ENCODE results near the gene ATG5. TPM values are rescaled to one million over a fixed set of nuclear protein-coding genes. Genes with fewer than 3 reads are reported as not detected.

Gene ATG5
- polyA plus RNA-seq, 1 donor (not counting 4 experiments of a cell fraction or from before 2014, with no cell fraction given): 60.0 TPM

- TF ChIP-seq EZH2 (IDR thresholded peaks at IDR 0.05; ENCODE audit: low read length) (no peak), CTCF (optimal IDR thresholded peaks at IDR 0.05 in 1 of 3, IDR thresholded peaks at IDR 0.05 in 1 of 3, conservative IDR thresholded peaks at IDR 0.05 in 1 of 3; ENCODE audit: extremely low read depth in 1 of 3, insufficient read depth in 2 of 3, low read length in 3 of 3) (no peak)
- dilution Hi-C loops (cut with MboI; ENCODE audit: extremely low pct_ligation_motif_present, low sequenced_read_pairs): no loop called here
- no peak for FAIRE-seq
Observed at GRCh38 chr6:106136845-106137244, 188.7 kb downstream of the ATG5 start.

GRCh38 chr6:106135911-106136571, 189.5 kb downstream of the ATG5 start:
- Histone ChIP-seq H3K79me2 (ENCODE audit: control insufficient read depth, insufficient read depth, low read length) (no peaks in the 10 kb centered on the region), H3K27ac (ENCODE audit: control insufficient read depth, insufficient read depth, low read length) (no peak overlapping the region), H3K9me1 (ENCODE audit: control insufficient read depth, extremely low read depth, insufficient read depth, low read length) (no peaks in the 10 kb centered on the region), H2AFZ (ENCODE audit: control insufficient read depth, low read length) (no peak overlapping the region), H3K9ac (ENCODE audit: control insufficient read depth, extremely low read depth, insufficient read depth, low read length) (no peak overlapping the region), H3K36me3 (ENCODE audit: control insufficient read depth in 2 of 2, extremely low read depth in 1 of 2, insufficient read depth in 2 of 2, low read length in 2 of 2) (no peaks in the 10 kb centered on the region), H3K4me2 (ENCODE audit: control insufficient read depth, extremely low read depth, insufficient read depth, low read depth, low read length) (no peak overlapping the region), H3K4me3 (ENCODE audit: control insufficient read depth in 2 of 3, extremely low read depth in 1 of 3, insufficient read depth in 2 of 3, low read depth in 1 of 3, low read length in 3 of 3) (no peak overlapping the region), H3K4me1 (ENCODE audit: control insufficient read depth, extremely low read depth, insufficient read depth, low read length) (peaks cover 13% of the 10 kb centered on the region), H4K20me1 (ENCODE audit: control insufficient read depth, extremely low read depth, insufficient read depth, low read length) (no peaks in the 10 kb centered on the region), H3K9me3 (ENCODE audit: control insufficient read depth, low read depth, low read length) (no peaks in the 10 kb centered on the region), H3K27me3 (ENCODE audit: control insufficient read depth, extremely low read depth, insufficient read depth, low read length) (no peaks in the 10 kb centered on the region)
- TF ChIP-seq CTCF (optimal IDR thresholded peaks at IDR 0.05 in 1 of 3, IDR thresholded peaks at IDR 0.05 in 1 of 3, conservative IDR thresholded peaks at IDR 0.05 in 1 of 3; ENCODE audit: extremely low read depth in 1 of 3, insufficient read depth in 2 of 3, low read length in 3 of 3): no peak
- no peak for TF ChIP-seq EZH2 (IDR thresholded peaks at IDR 0.05; ENCODE audit: low read length)
- FAIRE-seq (no peak), DNase-seq (ENCODE audit: low read depth, low spot score) (no peak)
- dilution Hi-C loops (cut with MboI; ENCODE audit: extremely low pct_ligation_motif_present, low sequenced_read_pairs): no loop called here

More at GRCh38 chr6:106136845-106137244, 188.7 kb downstream of the ATG5 start:
- no peak overlapping the region for H3K4me3 ChIP-seq (ENCODE audit: control insufficient read depth in 2 of 3, extremely low read depth in 1 of 3, insufficient read depth in 2 of 3, low read depth in 1 of 3, low read length in 3 of 3)
- no peak overlapping the region for H2AFZ ChIP-seq (ENCODE audit: control insufficient read depth, low read length)
- no peaks in the 10 kb centered on the region for H3K36me3 ChIP-seq (ENCODE audit: control insufficient read depth in 2 of 2, extremely low read depth in 1 of 2, insufficient read depth in 2 of 2, low read length in 2 of 2)
- H3K27ac ChIP-seq (ENCODE audit: control insufficient read depth, insufficient read depth, low read length): no peak overlapping the region
- H3K4me2 ChIP-seq (ENCODE audit: control insufficient read depth, extremely low read depth, insufficient read depth, low read depth, low read length): no peak overlapping the region
- no peaks in the 10 kb centered on the region for H3K9me3 ChIP-seq (ENCODE audit: control insufficient read depth, low read depth, low read length)
- no peak overlapping the region for H3K9ac ChIP-seq (ENCODE audit: control insufficient read depth, extremely low read depth, insufficient read depth, low read length)
- peaks cover 20% of the 10 kb centered on the region for H3K4me1 ChIP-seq (ENCODE audit: control insufficient read depth, extremely low read depth, insufficient read depth, low read length)
- H3K9me1 ChIP-seq (ENCODE audit: control insufficient read depth, extremely low read depth, insufficient read depth, low read length): no peaks in the 10 kb centered on the region
- H4K20me1 ChIP-seq (ENCODE audit: control insufficient read depth, extremely low read depth, insufficient read depth, low read length): no peaks in the 10 kb centered on the region
- no peaks in the 10 kb centered on the region for H3K79me2 ChIP-seq (ENCODE audit: control insufficient read depth, insufficient read depth, low read length)
- H3K27me3 ChIP-seq (ENCODE audit: control insufficient read depth, extremely low read depth, insufficient read depth, low read length): no peaks in the 10 kb centered on the region
- no peak for DNase-seq (ENCODE audit: low read depth, low spot score)

Measured in keratinocyte (primary cell).